HG02763 (cell line): ENCODE data around the gene PIGU.
A peak's percentile ranks its signal among the peaks of the same experiment; 100 is the strongest.
"Not testable (repeated sequence)": the region's sequence is repeated elsewhere in the genome, so short reads cannot be mapped to it uniquely, and the experiment has no call there.

Source experiments
- ATAC-seq: cut with Tn5 transposase; IDR thresholded peaks from one replicate; pipeline ENCODE4 v1.9.1; 2021; ENCODE audit warnings: mild to moderate bottlenecking, moderate library complexity; ENCODE audit not compliant: unreplicated experiment

PIGU gene

DNA sequence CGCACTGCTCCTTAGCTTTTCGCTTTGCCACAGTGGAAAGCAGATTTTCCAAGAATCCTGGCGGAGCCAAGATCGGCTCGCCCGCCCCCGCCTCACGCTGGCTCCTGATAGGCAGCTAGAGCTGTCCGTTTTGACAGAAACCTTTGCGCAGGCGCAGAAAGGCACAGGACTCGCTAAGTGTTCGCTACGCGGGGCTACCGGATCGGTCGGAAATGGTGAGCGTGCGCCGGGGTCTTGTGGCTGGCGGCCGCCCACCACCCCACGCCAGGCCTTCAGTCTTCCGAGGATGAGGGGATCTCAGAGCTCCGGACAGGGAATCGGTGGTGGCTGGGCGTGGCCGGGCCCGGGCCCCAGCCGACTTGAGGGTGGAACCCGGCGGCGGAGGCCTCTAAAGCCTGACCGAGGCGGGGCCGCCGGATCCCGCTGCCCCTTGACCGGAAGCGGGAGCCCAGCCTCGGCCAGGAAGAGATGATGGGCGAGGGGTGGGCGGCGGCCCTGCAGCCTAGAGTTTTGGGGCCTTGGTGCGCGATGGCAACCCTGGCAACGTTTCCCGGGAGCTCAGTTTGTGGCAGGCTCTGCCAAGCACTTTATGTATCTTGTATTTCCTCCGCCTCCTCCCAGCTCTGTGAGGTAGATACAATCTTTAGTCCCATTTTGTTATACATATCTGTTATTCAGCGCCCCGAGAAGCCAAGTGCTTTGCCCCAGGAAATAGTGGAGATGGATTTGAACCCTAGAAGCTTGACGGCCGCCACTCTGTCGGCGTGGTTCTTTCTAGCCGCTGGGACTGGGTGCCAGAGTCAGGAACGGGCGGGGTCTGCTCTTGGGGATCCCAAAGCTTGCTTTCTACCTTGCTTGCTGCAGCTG, 160.4 kb downstream of the PIGU start, which contains the start of gene DYNLRB1:
Gene DYNLRB1, plus strand, starts transcription at position 176 of the 867 bp plus-strand sequence. Its CDS starts 37 bp downstream, at position 213.
- ATAC-seq = peak; percentile 64

GRCh38 chr20:34515484-34516246, 161.2 kb downstream of the PIGU start:
- peak; percentile 44 for ATAC-seq

DNA sequence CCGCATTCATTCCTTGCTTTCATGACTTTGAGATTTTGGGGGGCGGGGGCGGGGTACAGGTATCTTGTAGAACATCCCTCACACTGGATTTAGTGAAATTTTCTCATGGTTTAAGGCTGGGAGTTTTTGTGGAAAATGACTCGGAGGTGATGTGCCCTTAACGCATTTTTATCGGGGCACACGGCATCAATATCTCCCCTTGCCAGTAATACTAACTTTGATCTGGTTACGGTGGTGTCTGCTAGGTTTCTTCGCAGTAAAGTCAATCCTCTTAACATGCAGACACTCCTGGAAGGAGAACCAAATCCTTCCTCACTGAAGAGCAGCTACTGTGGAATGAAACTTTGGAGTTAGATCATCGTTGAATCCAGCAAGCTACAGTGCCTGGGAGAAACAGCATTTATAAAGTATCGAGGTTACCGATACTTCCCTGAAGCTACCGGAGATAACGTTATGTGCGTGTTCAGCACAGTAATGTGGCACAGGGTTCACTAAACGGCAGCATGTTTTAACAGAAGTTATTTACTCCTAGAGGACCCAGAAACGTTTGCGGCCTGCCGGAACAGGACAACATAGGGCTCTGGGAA, 161.9 kb downstream of the PIGU start:
- ATAC-seq = no peak

DNA sequence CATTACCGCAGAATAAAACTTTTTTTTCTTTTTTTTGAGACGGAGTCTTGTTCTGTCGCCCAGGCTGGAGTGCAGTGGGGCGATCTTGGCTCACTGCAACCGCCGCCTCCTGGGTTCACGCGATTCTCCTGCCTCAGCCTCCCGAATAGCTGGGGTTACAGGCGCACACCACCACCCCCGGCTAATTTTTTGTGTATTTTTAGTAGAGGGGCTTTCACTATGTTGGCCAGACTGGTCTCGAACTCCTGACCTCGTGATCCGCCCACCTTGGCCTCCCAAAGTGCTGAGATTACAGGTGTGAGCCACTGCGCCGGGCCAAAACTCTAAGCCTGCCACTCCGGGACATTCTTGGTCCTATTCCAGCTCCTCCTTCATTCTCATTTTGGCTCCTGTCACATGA, 162.9 kb downstream of the PIGU start:
- ATAC-seq = not testable (repeated sequence)

GRCh38 chr20:34512955-34513419, 163.9 kb downstream of the PIGU start:
- ATAC-seq = no peak

GRCh38 chr20:34512266-34512954, 164.5 kb downstream of the PIGU start:
- ATAC-seq = no peak

DNA sequence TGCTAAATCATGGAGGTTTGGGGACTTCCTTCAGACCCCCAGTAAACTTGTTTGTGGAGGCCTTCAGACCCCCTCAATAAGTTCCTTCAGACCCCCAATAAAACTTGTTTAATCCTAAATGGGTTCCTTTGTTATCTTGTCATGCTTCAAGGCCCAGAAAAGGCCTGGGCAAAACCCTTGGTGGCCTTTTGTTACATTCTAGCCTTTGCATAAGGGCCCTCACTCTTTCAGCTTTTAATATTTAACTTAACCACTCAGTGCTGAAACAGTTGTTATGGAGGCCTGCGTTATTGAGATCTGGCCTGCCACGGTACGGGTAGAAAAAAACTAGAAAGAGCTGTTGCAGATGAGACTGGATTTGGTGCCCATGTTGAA, 165.0 kb downstream of the PIGU start:
- no peak for ATAC-seq

DNA sequence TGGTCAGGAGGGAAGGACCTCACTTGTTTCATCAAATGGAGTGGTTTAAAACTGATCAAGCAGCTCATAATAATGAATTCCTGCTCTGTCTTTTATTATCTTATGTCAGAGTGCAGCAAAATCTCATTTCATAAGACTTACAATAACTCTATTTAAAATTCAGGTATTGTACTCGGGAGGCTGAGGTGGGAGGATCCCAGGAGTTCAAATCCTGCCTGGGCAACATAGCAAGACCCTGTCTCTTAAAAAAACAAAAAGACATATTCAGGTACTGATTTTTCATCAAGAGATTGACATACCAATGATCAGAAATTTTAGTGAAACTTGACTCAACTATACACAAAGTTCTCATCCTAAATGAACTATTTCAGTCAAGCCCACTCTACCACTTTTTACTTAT, 166.3 kb downstream of the PIGU start:
- no peak for ATAC-seq
